A549 (cell line): ENCODE measurements around the gene IQGAP2. TPM values are rescaled to one million over a fixed set of nuclear protein-coding genes. Genes with fewer than 3 reads are reported as not detected.

Source experiments
- ATAC-seq, 2 experiments: fragments of 200-7000 bp in 1 of 2; fragments of >200 bp in 1 of 2; cut with Nextera tagmentation in 1 of 2; cut with Tn5 transposase in 1 of 2; 3 replicates each; pipeline versions ENCODE4 v1.8.0 to v1.9.1; 2018 to 2020; ENCODE audit warnings: mild to moderate bottlenecking in 1 of 2, moderate library complexity in 1 of 2
- CTCF ChIA-PET: fragments of 300-600 bp; sonication (Branson Sonifier 250); formaldehyde crosslinking; extraction: SDS; loops from one replicate; lab custom pipeline; 2021; ENCODE audit warnings: antibody characterized with exemption, inconsistent platforms; lab: Yijun Ruan, JAX
- POLR2A ChIA-PET: fragments of 350-600 bp; formaldehyde crosslinking; extraction: SDS; loops from one replicate; lab custom pipeline; 2021; ENCODE audit warnings: antibody characterized with exemption, inconsistent platforms; lab: Yijun Ruan, JAX
- DNase-seq, 2 experiments: peaks; one replicate each; pipeline versions ENCODE4 v3.0.0 to v3.0.0-alpha.2; 2011 to 2016; ENCODE audit warnings: low read depth in 1 of 2, low spot score in 1 of 2
- FAIRE-seq: peaks from 2 replicates; lab custom pipeline; 2011; peaks lifted over from hg19 to GRCh38; lab: Jason Lieb, UNC
- H3K27ac ChIP-seq, 2 experiments: fragments of >200 bp; sonication (Bioruptor Twin); formaldehyde crosslinking; 3 replicates each; pipeline ENCODE4 v1.5.1; 2016 to 2017
- H3K4me1 ChIP-seq: fragments of >200 bp; sonication (Bioruptor Twin); formaldehyde crosslinking; 3 replicates; pipeline ENCODE4 v1.6.1; 2016
- H3K4me2 ChIP-seq: fragments of >200 bp; sonication (Bioruptor Twin); formaldehyde crosslinking; 3 replicates; pipeline ENCODE4 v1.6.1; 2016
- H3K4me3 ChIP-seq: fragments of >200 bp; sonication (Bioruptor Twin); formaldehyde crosslinking; 3 replicates; pipeline ENCODE4 v1.5.1; 2016
- H3K9me3 ChIP-seq: fragments of >200 bp; sonication (Bioruptor Twin); formaldehyde crosslinking; 3 replicates; pipeline ENCODE4 v1.6.1; 2016
- ATOH8 ChIP-seq: fragments of 250-450 bp; sonication (Bioruptor Pico); IDR thresholded peaks from 2 replicates; pipeline ENCODE4 v1.5.0; 2020; ENCODE audit warnings: low read depth, mild to moderate bottlenecking, moderate library complexity
- CBX2 ChIP-seq: fragments of 200-600 bp; sonication (generic); IDR thresholded peaks from 2 replicates; pipeline ENCODE4 v1.6.1; 2016; ENCODE audit warnings: low read depth, mild to moderate bottlenecking, borderline replicate concordance
- CHD2 ChIP-seq: fragments of 150-350 bp; IDR thresholded peaks from 2 replicates; pipeline ENCODE4 v1.6.1; 2014; ENCODE audit warnings: low read length; ENCODE audit not compliant: partially characterized antibody
- CHD4 ChIP-seq: fragments of 200-600 bp; sonication (generic); IDR thresholded peaks from 2 replicates; pipeline ENCODE4 v1.6.1; 2016; ENCODE audit warnings: antibody characterized with exemption, mild to moderate bottlenecking, borderline replicate concordance
- CTCF ChIP-seq: fragments of >200 bp; sonication (Bioruptor Twin); formaldehyde crosslinking; IDR thresholded peaks from 3 replicates; pipeline ENCODE4 v1.5.1; 2016
- E2F6 ChIP-seq: IDR thresholded peaks from 2 replicates; pipeline ENCODE4 v1.6.1; 2012; ENCODE audit warnings: low read depth, borderline replicate concordance
- EHMT2 ChIP-seq: fragments of 200-600 bp; sonication (generic); IDR thresholded peaks from 2 replicates; pipeline ENCODE4 v1.6.1; 2016; ENCODE audit warnings: antibody characterized with exemption, low read depth, mild to moderate bottlenecking, moderate library complexity
- ELK1 ChIP-seq: fragments of 150-350 bp; IDR thresholded peaks from 2 replicates; pipeline ENCODE4 v1.6.1; 2014; ENCODE audit warnings: low read depth, mild to moderate bottlenecking, low read length
- EP300 ChIP-seq, 2 experiments: fragments of >200 bp; sonication (Bioruptor Twin); formaldehyde crosslinking; IDR thresholded peaks; 2 replicates in 1 of 2; 3 replicates in 1 of 2; pipeline ENCODE4 v1.6.1; 2016 to 2017
- ESRRA ChIP-seq: fragments of 150-350 bp; IDR thresholded peaks from 2 replicates; pipeline ENCODE4 v1.6.1; 2014; ENCODE audit warnings: mild to moderate bottlenecking, low read length, borderline replicate concordance
- FOSB ChIP-seq: fragments of 250-450 bp; sonication (Bioruptor Pico); IDR thresholded peaks from 2 replicates; pipeline ENCODE4 v1.5.0; 2020; ENCODE audit warnings: mild to moderate bottlenecking, moderate library complexity
- FOXS1 ChIP-seq: fragments of 250-450 bp; sonication (Bioruptor Pico); IDR thresholded peaks from 2 replicates; pipeline ENCODE4 v1.5.0; 2020; ENCODE audit warnings: mild to moderate bottlenecking, moderate library complexity
- HDAC2 ChIP-seq: fragments of 200-600 bp; sonication (generic); IDR thresholded peaks from 2 replicates; pipeline ENCODE4 v1.6.1; 2016
- HES2 ChIP-seq: fragments of >200 bp; sonication (Bioruptor Twin); formaldehyde crosslinking; IDR thresholded peaks from 2 replicates; pipeline ENCODE4 v1.6.1; 2016
- HMGXB4 ChIP-seq: fragments of 250-450 bp; sonication (Bioruptor Pico); IDR thresholded peaks from 2 replicates; pipeline ENCODE4 v1.5.0; 2021; ENCODE audit warnings: mild to moderate bottlenecking, moderate library complexity, borderline replicate concordance
- NPAS2 ChIP-seq: fragments of 250-450 bp; sonication (Bioruptor Pico); IDR thresholded peaks from 2 replicates; pipeline ENCODE4 v1.8.0; 2022; ENCODE audit warnings: mild to moderate bottlenecking, moderate library complexity, borderline replicate concordance
- NR3C1 ChIP-seq: fragments of >200 bp; sonication (Bioruptor Twin); formaldehyde crosslinking; IDR thresholded peaks from 3 replicates; pipeline ENCODE4 v1.6.1; 2017
- PBX3 ChIP-seq: IDR thresholded peaks from 2 replicates; pipeline ENCODE4 v1.6.1; 2012
- POLR2A ChIP-seq: IDR thresholded peaks from 2 replicates; pipeline ENCODE4 v1.6.1; 2012; ENCODE audit warnings: mild to moderate bottlenecking, low read length
- POLR2AphosphoS2 ChIP-seq: conservative IDR thresholded peaks from 2 replicates; pipeline ENCODE4 v1.6.1; 2012; ENCODE audit warnings: low read length, improper control_type of control experiment, inconsistent platforms
- RAD21 ChIP-seq, 2 experiments: fragments of >200 bp in 1 of 2; sonication (Bioruptor Twin) in 1 of 2; formaldehyde crosslinking in 1 of 2; IDR thresholded peaks in 1 of 2; conservative IDR thresholded peaks in 1 of 2; 2 replicates in 1 of 2; 3 replicates in 1 of 2; pipeline ENCODE4 v1.6.1; 2012 to 2018; ENCODE audit warnings: inconsistent platforms in 1 of 2
- RARB ChIP-seq: fragments of 250-450 bp; sonication (Bioruptor Pico); IDR thresholded peaks from 2 replicates; pipeline ENCODE4 v1.8.0; 2021; ENCODE audit warnings: mild to moderate bottlenecking, moderate library complexity
- RFX5 ChIP-seq: fragments of 450-650 bp; IDR thresholded peaks from 2 replicates; pipeline ENCODE4 v1.7.1; 2014; ENCODE audit warnings: antibody characterized with exemption, mild to moderate bottlenecking, moderate library complexity
- SMC3 ChIP-seq: fragments of >200 bp; sonication (Bioruptor Twin); formaldehyde crosslinking; IDR thresholded peaks from 3 replicates; pipeline ENCODE4 v1.6.1; 2018; ENCODE audit warnings: inconsistent platforms
- SREBF2 ChIP-seq: fragments of 450-650 bp; IDR thresholded peaks from 2 replicates; pipeline ENCODE4 v1.6.1; 2014; ENCODE audit warnings: mild to moderate bottlenecking, moderate library complexity
- ZFP36 ChIP-seq: fragments of 450-650 bp; IDR thresholded peaks from 2 replicates; pipeline ENCODE4 v1.6.1; 2014; ENCODE audit warnings: borderline replicate concordance; ENCODE audit not compliant: partially characterized antibody
- ZNF302 ChIP-seq: fragments of 250-450 bp; sonication (Bioruptor Pico); IDR thresholded peaks from 2 replicates; pipeline ENCODE4 v1.9.0; 2021; ENCODE audit warnings: inconsistent platforms, mild to moderate bottlenecking, moderate library complexity
- WGBS: methylation state at CpG from one replicate; pipeline ENCODE4 v1.1.6; 2017; ENCODE audit errors: missing lambda C conversion rate; 5-methylcytosine and 5-hydroxymethylcytosine counted together
- polyA plus RNA-seq, 4 experiments: library from polyadenylated mRNA; depleted of rRNA in 3 of 4; stranded (reverse); fragments of >200 nt; fragmentation: RNase III in 1 of 4; extraction: RNeasy Plus Mini Kit Qiagen cat#74134 plus additional on column Dnase treatment in 1 of 4; gene quantifications; 2 replicates in 3 of 4; 3 replicates in 1 of 4; pipeline ENCODE4 v1.2.3, GENCODE V29; 2011 to 2017

The IQGAP2 gene
- polyA plus RNA-seq, 2 of the 4 experiments (the other 2 are of a cell fraction) = 5.3 to 10.1 TPM

- no peak for TF ChIP-seq EHMT2
- TF ChIP-seq SMC3 = no peak
- TF ChIP-seq CHD4 = no peak
- no peak for TF ChIP-seq NPAS2 (CRISPR knock-in tag)
- TF ChIP-seq HDAC2 = no peak
- TF ChIP-seq HMGXB4 (CRISPR knock-in tag) = no peak
- TF ChIP-seq EP300 (IDR thresholded peaks at IDR 0.05) = no peak
- no peak for TF ChIP-seq ELK1
- no peak for TF ChIP-seq CBX2
- no peak for TF ChIP-seq ATOH8 (CRISPR knock-in tag)
- no peak for TF ChIP-seq E2F6
- TF ChIP-seq RARB = no peak
- TF ChIP-seq FOXS1 (CRISPR knock-in tag) = no peak
- no peak for TF ChIP-seq SREBF2
- TF ChIP-seq CHD2 = no peak
- TF ChIP-seq ZNF302 = no peak
- TF ChIP-seq FOSB (CRISPR knock-in tag) = no peak
- TF ChIP-seq ESRRA = no peak
- no peak for TF ChIP-seq ZFP36
- TF ChIP-seq POLR2A = no peak
- ATAC-seq = no peak
- WGBS = 76% methylated on average over 3 of the region's 3 CpGs
- ChIA-PET CTCF (interaction anchor here (0.7 kb wide), 1 partner anchor 19 kb away, joined by 3 read pairs; no protein-coding TSS in a partner anchor), POLR2A (no interaction called here)
- Histone ChIP-seq H3K27ac (no peak overlapping the region), H3K9me3 (no peaks in the 10 kb centered on the region), H3K4me2 (no peak overlapping the region), H3K4me3 (no peak overlapping the region), H3K4me1 (peaks cover 16% of the 10 kb centered on the region; the same call in 2 of the 3 replicates)
- no peak for DNase-seq
- FAIRE-seq = no peak
Observed at GRCh38 chr5:76524101-76524835, 121.2 kb downstream of the IQGAP2 start.

GRCh38 chr5:76524868-76525267, 121.8 kb downstream of the IQGAP2 start:
- WGBS = 88% methylated on average over 2 of the region's 2 CpGs
- Histone ChIP-seq H3K4me2 (no peak overlapping the region), H3K9me3 (no peaks in the 10 kb centered on the region), H3K27ac (no peak overlapping the region), H3K4me3 (no peak overlapping the region), H3K4me1 (peaks cover 16% of the 10 kb centered on the region; the same call in 2 of the 3 replicates)
- ChIA-PET CTCF (interaction anchor here (0.7 kb wide), 1 partner anchor 19 kb away, joined by 3 read pairs; no protein-coding TSS in a partner anchor), POLR2A (no interaction called here)
- DNase-seq (no peak), ATAC-seq (no peak), FAIRE-seq (no peak)
- TF ChIP-seq CBX2 = no peak
- TF ChIP-seq CTCF = no peak
- TF ChIP-seq PBX3 = no peak
- TF ChIP-seq POLR2AphosphoS2 = no peak
- TF ChIP-seq HES2 = no peak
- no peak for TF ChIP-seq ELK1
- no peak for TF ChIP-seq RFX5
- TF ChIP-seq ZNF302 = no peak
- TF ChIP-seq NR3C1 = no peak
- TF ChIP-seq RAD21 (conservative IDR thresholded peaks at IDR 0.05 in 1 of 2, IDR thresholded peaks at IDR 0.05 in 1 of 2) = no peak
- no peak for TF ChIP-seq EP300 (IDR thresholded peaks at IDR 0.05)
